ENCODE measurements around the gene DYNLT4. TPM values are rescaled to one million over a fixed set of nuclear protein-coding genes. Genes with fewer than 3 reads are reported as not detected.
"Not testable (repeated sequence)": the region's sequence is repeated elsewhere in the genome, so short reads cannot be mapped to it uniquely, and the experiment has no call there.

Gene DYNLT4
- total RNA-seq, 4 donors from 2014 or later: 2.5 to 3.3 TPM; not detected in 2

GRCh38 chr1:44826375-44827196 lies 19.4 kb upstream of the DYNLT4 start:
- H3K27ac ChIP-seq: peak overlapping the region in 3 of 4 donors; percentile 22 to 80 (median 79)
- 28 to 34% methylated on average over 17 to 24 of the region's 24 CpGs for WGBS, 2 donors
- H3K9me3 ChIP-seq: no peaks in the 10 kb centered on the region
- peaks cover 0 to 54% (median 6%) of the 10 kb centered on the region in 4 donors for H3K4me1 ChIP-seq
- peak overlapping the region in 1 of 4 donors; percentile 20 for H3K4me3 ChIP-seq
- H3K36me3 ChIP-seq: peaks cover 0 to 42% (median 0%) of the 10 kb centered on the region in 3 donors
- peak in 1 of 2 donors; percentile 61 for DNase-seq (ENCODE audit: low spot score in 2 of 2)
- H3K27me3 ChIP-seq: no peaks in the 10 kb centered on the region
- TF ChIP-seq EP300 (IDR thresholded peaks at IDR 0.05): peak in 1 of 2 donors; percentile 59
- no peak for TF ChIP-seq POLR2A (IDR thresholded peaks at IDR 0.05)

GRCh38 chr1:44824392-44824791 lies 17.2 kb upstream of the DYNLT4 start:
- Histone ChIP-seq H3K4me1 (peaks cover 0 to 64% (median 18%) of the 10 kb centered on the region in 4 donors), H3K36me3 (peaks cover 0 to 34% (median 0%) of the 10 kb centered on the region in 3 donors)
- 89 to 94% methylated on average over 6 of the region's 6 CpGs for WGBS, 2 donors
- DNase-seq (ENCODE audit: low spot score in 2 of 2); H3K4me3 ChIP-seq; H3K27me3 ChIP-seq; H3K27ac ChIP-seq; H3K9me3 ChIP-seq: not testable (repeated sequence)

- H3K27me3 ChIP-seq: no peaks in the 10 kb centered on the region
- WGBS, 2 donors: 64 to 77% methylated on average over 13 to 15 of the region's 15 CpGs
- no peak for DNase-seq (ENCODE audit: low spot score in 2 of 2)
- peak overlapping the region in 3 of 4 donors; percentile 10 to 96 (median 38) for H3K27ac ChIP-seq
- no peaks in the 10 kb centered on the region for H3K9me3 ChIP-seq
- peaks cover 0 to 23% (median 0%) of the 10 kb centered on the region in 3 donors for H3K36me3 ChIP-seq
- TF ChIP-seq CTCF (IDR thresholded peaks at IDR 0.05) (no peak), POLR2A (IDR thresholded peaks at IDR 0.05) (no peak), EP300 (IDR thresholded peaks at IDR 0.05) (no peak)
- H3K4me1 ChIP-seq: peaks cover 0 to 78% (median 21%) of the 10 kb centered on the region in 4 donors
- H3K4me3 ChIP-seq: no peak overlapping the region
Observed at GRCh38 chr1:44822981-44823451, 15.9 kb upstream of the DYNLT4 start.

DNA sequence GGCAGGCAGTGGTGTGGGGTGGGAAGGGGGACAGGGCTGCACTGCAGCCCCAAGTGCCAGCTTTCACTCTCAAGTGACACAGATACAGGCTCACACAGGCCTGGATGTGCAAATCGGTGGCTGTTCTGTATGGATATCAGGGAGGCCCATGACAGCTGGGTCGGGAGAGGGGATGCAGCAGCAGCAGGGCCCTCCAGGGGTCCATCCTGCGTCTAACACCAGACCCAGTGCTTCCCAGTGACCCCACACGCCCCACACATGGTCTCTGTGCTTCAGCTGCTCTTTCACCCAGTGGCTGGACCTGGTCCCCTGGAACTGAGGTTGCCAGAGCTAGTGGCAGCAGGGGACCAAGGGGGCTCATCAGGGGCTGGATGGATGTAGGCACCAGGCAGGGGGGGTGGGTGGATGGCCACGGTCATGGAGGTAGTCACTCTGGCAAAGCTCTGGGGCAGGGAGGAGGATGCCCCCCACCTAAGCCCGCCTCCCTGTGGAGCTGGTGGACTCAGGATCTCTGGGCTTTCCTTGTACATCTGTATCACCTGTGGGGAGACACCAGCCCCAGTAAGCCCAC lies 15.1 kb upstream of the DYNLT4 start:
- Histone ChIP-seq H3K36me3 (peaks cover 0 to 16% (median 0%) of the 10 kb centered on the region in 3 donors), H3K27ac (peak overlapping the region in 3 of 4 donors; percentile 24 to 96 (median 51)), H3K4me1 (peaks cover 0 to 70% (median 21%) of the 10 kb centered on the region in 4 donors), H3K9me3 (no peaks in the 10 kb centered on the region), H3K4me3 (no peak overlapping the region), H3K27me3 (no peaks in the 10 kb centered on the region)
- no peak for DNase-seq (ENCODE audit: low spot score in 2 of 2)
- TF ChIP-seq POLR2A (IDR thresholded peaks at IDR 0.05) (no peak), EP300 (IDR thresholded peaks at IDR 0.05) (no peak), CTCF (IDR thresholded peaks at IDR 0.05) (no peak)
- WGBS, 2 donors: 82 to 94% methylated on average over 2 to 3 of the region's 6 CpGs

DNA sequence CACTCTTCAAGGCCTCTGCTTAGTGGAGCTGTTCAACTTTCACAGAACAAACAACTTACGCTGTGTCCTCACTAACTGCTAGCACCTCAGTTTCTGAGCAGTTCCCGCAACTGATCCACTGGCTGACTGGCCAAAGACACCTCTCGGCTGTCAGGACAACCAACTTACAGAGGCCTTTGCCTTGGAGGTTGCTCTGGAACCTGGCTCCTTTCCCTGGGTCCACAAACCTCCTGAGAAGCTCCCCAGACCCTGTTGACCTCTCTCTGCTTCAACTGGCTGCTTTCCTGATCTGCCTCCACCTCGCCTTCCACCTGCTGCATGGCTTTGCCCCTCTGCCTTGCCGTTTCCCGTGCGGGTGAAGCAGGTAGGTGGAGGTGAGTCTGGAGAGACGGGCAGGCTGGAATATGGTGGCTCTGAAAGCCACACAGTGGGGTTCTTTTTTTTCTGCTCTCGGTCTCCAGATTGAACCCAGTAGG lies 14.1 kb upstream of the DYNLT4 start:
- 74 to 79% methylated on average over 9 of the region's 9 CpGs for WGBS, 2 donors
- no peak overlapping the region for H3K4me3 ChIP-seq
- H3K27me3 ChIP-seq: no peaks in the 10 kb centered on the region
- H3K27ac ChIP-seq: peak overlapping the region; percentile 71 to 96 (median 96)
- peaks cover 0 to 16% (median 0%) of the 10 kb centered on the region in 3 donors for H3K36me3 ChIP-seq
- TF ChIP-seq EP300 (IDR thresholded peaks at IDR 0.05) (no peak), CTCF (IDR thresholded peaks at IDR 0.05) (no peak), POLR2A (IDR thresholded peaks at IDR 0.05) (no peak)
- H3K9me3 ChIP-seq: no peaks in the 10 kb centered on the region
- peaks cover 0 to 61% (median 18%) of the 10 kb centered on the region in 4 donors for H3K4me1 ChIP-seq
- DNase-seq (ENCODE audit: low spot score in 2 of 2): no peak

Measured in tibial nerve (tissue), 4 donors.